ENCODE results near the gene NKAIN1. TPM values are rescaled to one million over a fixed set of nuclear protein-coding genes. Genes with fewer than 3 reads are reported as not detected.
"Not testable (repeated sequence)": the region's sequence is repeated elsewhere in the genome, so short reads cannot be mapped to it uniquely, and the experiment has no call there.

Gene NKAIN1
- 9.4 to 10.2 TPM (median 9.4 TPM) in 3 replicates for total RNA-seq

DNA sequence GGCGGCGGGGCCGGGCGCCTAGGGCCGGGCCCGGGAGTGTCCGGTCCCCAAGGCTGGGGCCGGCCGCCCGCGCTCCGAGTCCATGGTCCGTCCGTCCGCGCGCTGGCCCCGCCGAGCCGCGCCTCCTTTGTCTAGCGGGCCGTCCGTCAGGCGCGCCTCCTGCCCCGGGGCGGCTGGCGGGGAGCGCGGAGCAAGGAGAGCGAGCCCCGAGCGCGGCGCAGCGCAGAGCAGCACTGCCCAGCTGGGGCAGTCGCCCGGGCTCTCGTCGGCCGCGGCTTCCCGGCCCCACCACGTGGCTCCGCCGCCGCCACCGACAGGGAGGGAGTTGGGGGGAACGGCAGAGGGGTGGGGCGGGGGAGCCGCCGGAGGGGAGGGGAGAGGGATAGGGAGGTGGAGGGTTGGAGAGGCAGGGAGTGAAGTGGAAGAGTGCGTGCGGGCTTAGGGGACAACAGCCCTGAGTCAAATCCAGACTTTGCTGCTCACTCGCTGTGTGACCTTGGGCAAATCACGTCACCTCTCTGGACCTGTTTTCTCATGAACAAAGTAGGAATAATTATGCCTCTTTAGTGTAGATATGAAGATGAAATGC is at the start of gene NKAIN1:
TSS of gene NKAIN1 (minus strand) at position 235 of the 589 bp plus-strand sequence. CDS start 340 bp downstream, outside the sequence.
- H3K9me3 Mint-ChIP-seq: no peaks in the 10 kb centered on the region
- DNase-seq (ENCODE audit: low spot score in 2 of 2, unreplicated experiment in 2 of 2): peak; percentile 49 to 70
- peak within 1 kb of the TSS; percentile 85 for H3K4me3 Mint-ChIP-seq
- H3K27ac Mint-ChIP-seq: peak within 1 kb of the TSS; percentile 59
- H3K36me3 Mint-ChIP-seq: no peaks in the 10 kb centered on the region
- H3K4me1 Mint-ChIP-seq: peaks cover 14% of the 10 kb centered on the region
- H3K27me3 Mint-ChIP-seq (ENCODE audit: low read depth): peaks cover 46% of the 10 kb centered on the region
- TF ChIP-seq, protein P1, sequence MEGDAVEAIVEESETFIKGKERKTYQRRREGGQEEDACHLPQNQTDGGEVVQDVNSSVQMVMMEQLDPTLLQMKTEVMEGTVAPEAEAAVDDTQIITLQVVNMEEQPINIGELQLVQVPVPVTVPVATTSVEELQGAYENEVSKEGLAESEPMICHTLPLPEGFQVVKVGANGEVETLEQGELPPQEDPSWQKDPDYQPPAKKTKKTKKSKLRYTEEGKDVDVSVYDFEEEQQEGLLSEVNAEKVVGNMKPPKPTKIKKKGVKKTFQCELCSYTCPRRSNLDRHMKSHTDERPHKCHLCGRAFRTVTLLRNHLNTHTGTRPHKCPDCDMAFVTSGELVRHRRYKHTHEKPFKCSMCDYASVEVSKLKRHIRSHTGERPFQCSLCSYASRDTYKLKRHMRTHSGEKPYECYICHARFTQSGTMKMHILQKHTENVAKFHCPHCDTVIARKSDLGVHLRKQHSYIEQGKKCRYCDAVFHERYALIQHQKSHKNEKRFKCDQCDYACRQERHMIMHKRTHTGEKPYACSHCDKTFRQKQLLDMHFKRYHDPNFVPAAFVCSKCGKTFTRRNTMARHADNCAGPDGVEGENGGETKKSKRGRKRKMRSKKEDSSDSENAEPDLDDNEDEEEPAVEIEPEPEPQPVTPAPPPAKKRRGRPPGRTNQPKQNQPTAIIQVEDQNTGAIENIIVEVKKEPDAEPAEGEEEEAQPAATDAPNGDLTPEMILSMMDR (IDR thresholded peaks at IDR 0.05; ENCODE audit: unreplicated experiment): no peak

DNA sequence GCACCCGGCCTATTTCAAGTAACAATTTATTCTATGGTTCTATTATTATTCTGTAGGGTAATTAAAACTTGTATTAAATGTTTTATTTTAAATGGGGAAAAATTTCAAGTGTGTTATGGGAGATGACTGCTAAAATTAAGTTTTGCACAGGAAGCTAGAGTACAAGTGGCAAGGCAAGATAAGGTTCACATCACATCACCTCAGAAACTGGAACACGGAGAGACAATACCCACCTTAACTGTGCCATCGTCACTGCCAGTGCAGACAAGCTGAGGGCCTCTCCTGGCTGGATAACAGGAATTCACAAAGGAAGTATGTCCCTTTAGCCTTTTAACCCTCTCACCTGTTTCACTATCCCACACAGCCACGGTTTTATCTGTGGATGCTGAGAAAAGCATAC is 49.3 kb upstream of the NKAIN1 start:
- DNase-seq (ENCODE audit: low spot score in 2 of 2, unreplicated experiment in 2 of 2): no peak
- Mint-ChIP-seq H3K4me3 (no peak overlapping the region), H3K36me3 (peaks cover 35% of the 10 kb centered on the region), H3K27me3 (ENCODE audit: low read depth) (no peaks in the 10 kb centered on the region), H3K4me1 (no peaks in the 10 kb centered on the region), H3K9me3 (no peaks in the 10 kb centered on the region), H3K27ac (no peak overlapping the region)
- TF ChIP-seq, protein P1 (IDR thresholded peaks at IDR 0.05; ENCODE audit: unreplicated experiment): no peak

- not testable (repeated sequence) for H3K4me3 Mint-ChIP-seq; DNase-seq (ENCODE audit: low spot score in 2 of 2, unreplicated experiment in 2 of 2); H3K27ac Mint-ChIP-seq; H3K4me1 Mint-ChIP-seq; H3K9me3 Mint-ChIP-seq; H3K27me3 Mint-ChIP-seq (ENCODE audit: low read depth)
- peaks cover 33% of the 10 kb centered on the region for H3K36me3 Mint-ChIP-seq
Observed at GRCh38 chr1:31287791-31288190, 48.1 kb upstream of the NKAIN1 start.

- H3K9me3 Mint-ChIP-seq; H3K27ac Mint-ChIP-seq; DNase-seq (ENCODE audit: low spot score in 2 of 2, unreplicated experiment in 2 of 2); H3K4me1 Mint-ChIP-seq; H3K4me3 Mint-ChIP-seq; H3K27me3 Mint-ChIP-seq (ENCODE audit: low read depth): not testable (repeated sequence)
- peaks cover 48% of the 10 kb centered on the region for H3K36me3 Mint-ChIP-seq
Observed at GRCh38 chr1:31282426-31282825, 42.7 kb upstream of the NKAIN1 start.

- Mint-ChIP-seq H3K27ac (peak overlapping the region; percentile 11), H3K4me3 (no peak overlapping the region), H3K9me3 (no peaks in the 10 kb centered on the region), H3K4me1 (peaks cover 3% of the 10 kb centered on the region), H3K27me3 (ENCODE audit: low read depth) (no peaks in the 10 kb centered on the region), H3K36me3 (peaks cover 45% of the 10 kb centered on the region)
- DNase-seq (ENCODE audit: low spot score in 2 of 2, unreplicated experiment in 2 of 2): no peak
- TF ChIP-seq, protein P1 (IDR thresholded peaks at IDR 0.05; ENCODE audit: unreplicated experiment): no peak
Observed at GRCh38 chr1:31273619-31274018, 33.9 kb upstream of the NKAIN1 start.

DNA sequence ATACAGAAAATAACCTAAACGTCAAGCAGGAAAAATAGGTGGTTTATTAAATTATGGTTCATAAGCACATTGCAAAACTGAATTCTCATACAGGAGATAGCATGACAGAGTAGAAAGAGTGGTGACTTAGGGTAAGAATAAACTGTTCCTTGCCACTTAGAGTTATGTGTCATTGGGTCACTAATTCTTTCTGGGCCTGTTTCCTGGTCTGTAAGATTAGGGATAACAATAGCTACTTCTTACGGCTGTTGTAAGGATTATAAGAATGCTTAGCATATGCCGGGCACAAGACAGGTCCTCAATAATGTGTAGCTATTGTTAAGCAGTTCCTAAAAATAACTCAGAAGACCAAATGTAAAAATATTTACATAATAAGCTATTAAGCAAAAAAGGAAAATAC is 32.7 kb upstream of the NKAIN1 start:
- Mint-ChIP-seq H3K4me3 (no peak overlapping the region), H3K9me3 (no peaks in the 10 kb centered on the region), H3K36me3 (peaks cover 43% of the 10 kb centered on the region), H3K27ac (no peak overlapping the region), H3K4me1 (peaks cover 3% of the 10 kb centered on the region), H3K27me3 (ENCODE audit: low read depth) (no peaks in the 10 kb centered on the region)
- DNase-seq (ENCODE audit: low spot score in 2 of 2, unreplicated experiment in 2 of 2): no peak
- TF ChIP-seq, protein P1 (IDR thresholded peaks at IDR 0.05; ENCODE audit: unreplicated experiment): no peak

GRCh38 chr1:31266547-31266946 is 26.9 kb upstream of the NKAIN1 start:
- Mint-ChIP-seq H3K27ac (no peak overlapping the region), H3K36me3 (peaks cover 34% of the 10 kb centered on the region), H3K27me3 (ENCODE audit: low read depth) (no peaks in the 10 kb centered on the region), H3K9me3 (no peaks in the 10 kb centered on the region), H3K4me1 (no peaks in the 10 kb centered on the region), H3K4me3 (no peak overlapping the region)
- TF ChIP-seq, protein P1 (IDR thresholded peaks at IDR 0.05; ENCODE audit: unreplicated experiment): no peak
- no peak for DNase-seq (ENCODE audit: low spot score in 2 of 2, unreplicated experiment in 2 of 2)
